Prostate gland (tissue), 2 donors: ENCODE data around the gene GSG1L. TPM values are rescaled to one million over a fixed set of nuclear protein-coding genes. Genes with fewer than 3 reads are reported as not detected.

Experiments used
- DNase-seq: peaks from one replicate; pipeline ENCODE4 v3.0.0-alpha.2; 2019; ENCODE audit warnings: low spot score
- H3K27ac ChIP-seq, 2 donors: fragments of 200-600 bp; sonication (generic); 2 replicates each; pipeline ENCODE4 v1.5.1; 2017 to 2019
- H3K27me3 ChIP-seq: fragments of 200-600 bp; sonication (generic); replicated peaks from 2 replicates; pipeline ENCODE4 v1.5.1; 2019; ENCODE audit not compliant: insufficient read depth
- H3K36me3 ChIP-seq, 2 donors: fragments of 200-600 bp; sonication (generic); 1 replicate in 1 of 2; 2 replicates in 1 of 2; pipeline versions ENCODE4 v1.5.1 to v1.8.1; 2017 to 2019
- H3K4me1 ChIP-seq: fragments of 200-600 bp; sonication (generic); replicated peaks from 2 replicates; pipeline ENCODE4 v1.5.1; 2019
- H3K4me3 ChIP-seq, 2 donors: fragments of 200-600 bp; sonication (generic); 2 replicates each; pipeline ENCODE4 v1.5.1; 2017 to 2019
- H3K9me3 ChIP-seq: fragments of 200-600 bp; sonication (generic); 2 replicates; pipeline ENCODE4 v1.5.1; 2017
- POLR2A ChIP-seq: fragments of 450-650 bp; IDR thresholded peaks from one replicate; pipeline ENCODE4 v1.6.1; 2016; ENCODE audit warnings: antibody characterized with exemption, mild to moderate bottlenecking
- POLR2AphosphoS5 ChIP-seq: sonication (generic); formaldehyde crosslinking; IDR thresholded peaks from one replicate; pipeline ENCODE4 v1.6.1; 2017; ENCODE audit warnings: antibody characterized with exemption
- WGBS: methylation state at CpG from one replicate; pipeline ENCODE4 v1.1.5; 2018; 5-methylcytosine and 5-hydroxymethylcytosine counted together
- intact Hi-C: fragments of 100-400 bp; cut with DNase I; formaldehyde crosslinking; loops from one replicate; pipeline ENCODE4 v1.14.2; 2022
- total RNA-seq, 2 donors: library from RNA; depleted of rRNA; stranded (reverse); fragments of >200 nt; gene quantifications; one replicate each; pipeline ENCODE4 v1.1.0, GENCODE V29; 2016
- TF ChIP-seq, protein P1 (sequence below), 4 experiments: fragments of 200-600 bp in 2 of 4; fragments of 450-650 bp in 2 of 4; sonication (generic) in 2 of 4; IDR thresholded peaks; 1 replicate in 3 of 4; 2 replicates in 1 of 4; pipeline ENCODE4 v1.5.1; 2016 to 2019; ENCODE audit warnings: antibody characterized with exemption in 4 of 4, mild to moderate bottlenecking in 2 of 4, moderate library complexity in 2 of 4

The GSG1L gene
- total RNA-seq, 2 donors from 2014 or later, result 0.91 TPM; not detected in 1

DNA sequence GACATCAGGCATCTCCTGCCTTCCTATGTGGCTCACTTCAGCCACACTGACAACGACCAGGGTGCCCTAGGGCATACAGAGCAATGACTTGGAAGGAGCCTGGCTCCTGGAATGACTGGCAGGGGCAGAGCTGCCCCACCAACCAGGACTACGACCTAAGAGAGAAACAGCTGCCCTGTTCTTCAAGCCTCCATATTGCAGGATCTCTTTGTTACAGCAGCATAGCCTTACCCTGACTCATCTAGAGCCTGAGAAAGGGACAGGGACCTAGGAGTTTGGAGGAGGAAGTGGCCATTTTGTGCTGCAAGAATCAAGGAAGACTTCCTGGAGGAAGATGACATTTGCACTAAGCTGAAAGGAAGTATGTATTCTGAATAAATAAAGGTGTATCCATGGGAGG, 49.6 kb downstream of the GSG1L start:
- Histone ChIP-seq H3K4me3 (no peak overlapping the region), H3K9me3 (no peaks in the 10 kb centered on the region), H3K36me3 (no peaks in the 10 kb centered on the region), H3K27me3 (no peaks in the 10 kb centered on the region), H3K4me1 (no peaks in the 10 kb centered on the region), H3K27ac (no peak overlapping the region)
- intact Hi-C loops, result no loop called here
- WGBS, result 93% methylated on average over 2 of the region's 2 CpGs
- no peak for DNase-seq
- no peak for TF ChIP-seq POLR2A
- TF ChIP-seq POLR2AphosphoS5, result no peak
- TF ChIP-seq, protein P1, sequence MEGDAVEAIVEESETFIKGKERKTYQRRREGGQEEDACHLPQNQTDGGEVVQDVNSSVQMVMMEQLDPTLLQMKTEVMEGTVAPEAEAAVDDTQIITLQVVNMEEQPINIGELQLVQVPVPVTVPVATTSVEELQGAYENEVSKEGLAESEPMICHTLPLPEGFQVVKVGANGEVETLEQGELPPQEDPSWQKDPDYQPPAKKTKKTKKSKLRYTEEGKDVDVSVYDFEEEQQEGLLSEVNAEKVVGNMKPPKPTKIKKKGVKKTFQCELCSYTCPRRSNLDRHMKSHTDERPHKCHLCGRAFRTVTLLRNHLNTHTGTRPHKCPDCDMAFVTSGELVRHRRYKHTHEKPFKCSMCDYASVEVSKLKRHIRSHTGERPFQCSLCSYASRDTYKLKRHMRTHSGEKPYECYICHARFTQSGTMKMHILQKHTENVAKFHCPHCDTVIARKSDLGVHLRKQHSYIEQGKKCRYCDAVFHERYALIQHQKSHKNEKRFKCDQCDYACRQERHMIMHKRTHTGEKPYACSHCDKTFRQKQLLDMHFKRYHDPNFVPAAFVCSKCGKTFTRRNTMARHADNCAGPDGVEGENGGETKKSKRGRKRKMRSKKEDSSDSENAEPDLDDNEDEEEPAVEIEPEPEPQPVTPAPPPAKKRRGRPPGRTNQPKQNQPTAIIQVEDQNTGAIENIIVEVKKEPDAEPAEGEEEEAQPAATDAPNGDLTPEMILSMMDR (IDR thresholded peaks at IDR 0.05), result no peak

DNA sequence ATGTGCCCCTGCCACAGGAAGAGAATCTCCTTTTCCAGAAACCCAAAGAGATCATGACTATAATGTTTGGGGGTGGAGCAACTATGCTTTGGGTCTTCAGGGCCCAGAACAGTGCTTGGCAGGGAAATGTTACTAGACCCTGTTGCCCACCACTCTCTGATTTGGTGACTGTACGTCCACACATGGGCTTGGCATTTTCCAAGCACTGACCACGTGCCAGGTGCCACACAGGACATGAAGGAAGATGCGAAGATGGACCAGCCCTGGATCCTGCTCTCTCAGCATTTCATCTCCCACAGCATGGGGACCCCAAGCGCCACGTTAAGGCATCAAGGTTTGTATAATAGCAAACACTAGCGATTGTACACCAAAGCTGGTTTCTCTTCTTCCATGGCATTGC, 50.1 kb downstream of the GSG1L start:
- Histone ChIP-seq H3K4me1 (no peaks in the 10 kb centered on the region), H3K27me3 (no peaks in the 10 kb centered on the region), H3K27ac (no peak overlapping the region), H3K36me3 (no peaks in the 10 kb centered on the region), H3K9me3 (no peaks in the 10 kb centered on the region), H3K4me3 (no peak overlapping the region)
- TF ChIP-seq POLR2AphosphoS5, result no peak
- TF ChIP-seq, protein P1 (IDR thresholded peaks at IDR 0.05), result no peak
- TF ChIP-seq POLR2A, result no peak
- WGBS, result 85% methylated on average over 6 of the region's 6 CpGs
- DNase-seq, result no peak
- intact Hi-C loops, result no loop called here

DNA sequence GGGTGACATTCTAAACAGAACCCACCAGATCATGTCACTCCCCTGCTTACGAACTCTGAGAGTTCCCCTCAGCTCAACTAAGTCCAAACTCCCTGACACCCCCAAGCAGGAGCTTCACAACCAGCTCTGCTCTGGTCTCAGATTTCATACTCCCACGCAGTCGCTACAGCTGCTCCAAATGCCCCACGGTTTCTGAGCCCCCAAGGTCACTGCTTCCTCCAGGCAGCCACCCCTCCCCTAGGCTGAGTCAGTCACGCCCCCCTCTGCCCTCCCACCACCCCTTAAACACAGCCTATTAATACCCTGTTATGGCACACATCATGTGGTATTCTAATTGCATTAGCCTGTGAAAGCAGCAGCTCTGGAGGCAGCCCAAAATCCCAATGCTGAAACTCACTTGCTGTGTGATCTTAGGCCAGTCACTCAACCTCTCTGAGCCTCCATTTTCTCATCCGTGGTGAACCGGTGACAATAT, 51.5 kb downstream of the GSG1L start:
- Histone ChIP-seq H3K4me3 (no peak overlapping the region), H3K36me3 (no peaks in the 10 kb centered on the region), H3K9me3 (no peaks in the 10 kb centered on the region), H3K27ac (no peak overlapping the region), H3K27me3 (no peaks in the 10 kb centered on the region), H3K4me1 (no peaks in the 10 kb centered on the region)
- intact Hi-C loops, result no loop called here
- DNase-seq, result no peak
- 38% methylated on average over 7 of the region's 7 CpGs for WGBS
- TF ChIP-seq, protein P1 (IDR thresholded peaks at IDR 0.05), result no peak

DNA sequence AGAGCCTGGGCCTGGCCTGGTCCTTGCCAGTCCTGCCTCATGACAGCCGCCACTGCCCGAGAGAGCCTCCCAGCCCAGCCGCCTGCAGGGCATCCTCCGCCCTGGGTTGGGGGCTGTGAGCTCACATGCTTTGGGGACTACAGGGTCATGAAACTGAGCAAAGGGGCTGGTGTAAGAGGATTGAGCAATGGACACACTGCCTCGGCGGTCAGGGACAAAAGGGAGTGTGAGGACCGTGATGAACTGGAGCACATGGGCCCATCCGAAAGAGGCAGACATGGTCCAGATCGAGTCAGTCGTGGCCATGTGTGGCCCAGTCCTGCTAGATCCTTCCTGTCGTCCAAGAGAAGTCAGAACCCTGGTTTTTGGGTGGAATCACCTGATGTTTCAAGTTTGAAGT, 52.3 kb downstream of the GSG1L start:
- H3K4me1 ChIP-seq, result no peaks in the 10 kb centered on the region
- no peak overlapping the region for H3K4me3 ChIP-seq
- 88% methylated on average over 11 of the region's 11 CpGs for WGBS
- H3K27me3 ChIP-seq, result no peaks in the 10 kb centered on the region
- H3K27ac ChIP-seq, result no peak overlapping the region
- no peak for DNase-seq
- no peaks in the 10 kb centered on the region for H3K36me3 ChIP-seq
- H3K9me3 ChIP-seq, result no peaks in the 10 kb centered on the region
- TF ChIP-seq POLR2A (no peak), POLR2AphosphoS5 (no peak)
- TF ChIP-seq, protein P1 (IDR thresholded peaks at IDR 0.05), result no peak
- intact Hi-C loops, result no loop called here

DNA sequence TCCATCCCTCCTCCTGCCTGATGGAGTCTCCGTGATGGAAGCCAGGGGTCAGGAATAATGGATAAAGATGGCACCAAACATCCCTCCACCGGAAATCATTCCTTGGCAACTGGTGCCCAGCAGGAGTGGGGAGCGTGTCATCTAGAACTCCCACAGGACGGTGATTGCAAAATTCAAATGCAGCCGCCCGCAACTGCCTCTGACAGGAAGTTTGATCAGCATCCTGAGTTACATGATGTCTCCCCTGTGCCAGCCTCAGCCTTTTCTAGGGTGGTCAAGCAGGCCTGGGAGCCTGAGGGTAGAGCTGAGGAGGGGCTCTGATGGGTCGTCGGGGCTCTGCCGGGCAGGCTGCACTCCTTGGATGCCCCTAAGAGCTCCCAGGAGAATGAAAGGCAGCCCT, 52.8 kb downstream of the GSG1L start:
- TF ChIP-seq POLR2A (no peak), POLR2AphosphoS5 (no peak)
- TF ChIP-seq, protein P1 (IDR thresholded peaks at IDR 0.05), result no peak
- Histone ChIP-seq H3K27ac (no peak overlapping the region), H3K36me3 (no peaks in the 10 kb centered on the region), H3K4me1 (no peaks in the 10 kb centered on the region), H3K9me3 (no peaks in the 10 kb centered on the region), H3K27me3 (no peaks in the 10 kb centered on the region), H3K4me3 (no peak overlapping the region)
- intact Hi-C loops, result no loop called here
- no peak for DNase-seq
- 59% methylated on average over 9 of the region's 9 CpGs for WGBS
